Smooth muscle cell (in vitro differentiated cells): ENCODE data around the gene CAMK1D. TPM values are rescaled to one million over a fixed set of nuclear protein-coding genes. Genes with fewer than 3 reads are reported as not detected.

Experiments used
- DNase-seq: peaks from one replicate; lab custom pipeline; 2025; ENCODE audit not compliant: unreplicated experiment; lab: John Stamatoyannopoulos, UW
- H2AFZ ChIP-seq: fragments of 200-600 bp; sonication (generic); 2 replicates; pipeline ENCODE4 v1.6.0; 2016; ENCODE audit warnings: antibody characterized with exemption, low read depth, mild to moderate bottlenecking
- H3F3A ChIP-seq: fragments of 200-600 bp; sonication (generic); 2 replicates; pipeline ENCODE4 v1.6.0; 2017; ENCODE audit warnings: antibody characterized with exemption, low read depth
- H3K27ac ChIP-seq: fragments of 200-600 bp; sonication (generic); 2 replicates; pipeline ENCODE4 v1.5.1; 2016; ENCODE audit warnings: low read depth, mild to moderate bottlenecking
- H3K27me3 ChIP-seq: fragments of 200-600 bp; sonication (generic); 2 replicates; pipeline ENCODE4 v1.6.1; 2016; ENCODE audit warnings: low read depth, mild to moderate bottlenecking
- H3K36me3 ChIP-seq: fragments of 200-600 bp; sonication (generic); 2 replicates; pipeline ENCODE4 v1.5.1; 2016; ENCODE audit warnings: low read depth
- H3K4me1 ChIP-seq: fragments of 200-600 bp; sonication (generic); 2 replicates; pipeline ENCODE4 v1.5.1; 2016; ENCODE audit warnings: low read depth
- H3K4me2 ChIP-seq: fragments of 200-600 bp; sonication (generic); 2 replicates; pipeline ENCODE4 v1.6.0; 2016; ENCODE audit warnings: mild to moderate bottlenecking
- H3K4me3 ChIP-seq: fragments of 200-600 bp; sonication (generic); 2 replicates; pipeline ENCODE4 v1.5.1; 2016; ENCODE audit warnings: mild to moderate bottlenecking
- H3K79me2 ChIP-seq: fragments of 200-600 bp; sonication (generic); 2 replicates; pipeline ENCODE4 v1.6.0; 2016; ENCODE audit warnings: low read depth, mild to moderate bottlenecking
- H3K9ac ChIP-seq: fragments of 200-600 bp; sonication (generic); 2 replicates; pipeline ENCODE4 v1.6.0; 2016; ENCODE audit warnings: low read depth
- H3K9me3 ChIP-seq: fragments of 200-600 bp; sonication (generic); replicated peaks from 2 replicates; pipeline ENCODE4 v1.5.1; 2016; ENCODE audit warnings: low read depth
- H4K20me1 ChIP-seq: fragments of 200-600 bp; sonication (generic); 2 replicates; pipeline ENCODE4 v1.6.0; 2016; ENCODE audit warnings: low read depth
- whole genome bisulfite sequencing: methylation state at CpG from one replicate; pipeline ENCODE4 v1.1.7; 2016; ENCODE audit warnings: low lambda C conversion rate; 5-methylcytosine and 5-hydroxymethylcytosine counted together
- polyA plus RNA-seq: library from polyadenylated mRNA; unstranded; fragments of >200 nt; fragmentation: Nextera tagmentation; extraction: Ambion mirVana; gene quantifications from 2 replicates; pipeline ENCODE4 v1.2.1, GENCODE V29; 2016
- total RNA-seq: library from RNA; depleted of rRNA; stranded (reverse); fragments of >200 nt; gene quantifications from 2 replicates; pipeline ENCODE4 v1.2.3, GENCODE V29; 2014
- TF ChIP-seq, protein P1 (sequence below): fragments of 200-600 bp; sonication (generic); IDR thresholded peaks from 2 replicates; pipeline ENCODE4 v1.5.1; 2017; ENCODE audit warnings: borderline replicate concordance, mild to moderate bottlenecking, antibody characterized with exemption; ENCODE audit not compliant: insufficient read depth, poor library complexity, severe bottlenecking

CAMK1D gene
- total and polyA plus RNA-seq, 2 experiments from 2014 or later = 1.6 to 2.3 TPM

GRCh38 chr10:12405342-12406320 is 56.3 kb downstream of the CAMK1D start:
- Histone ChIP-seq H3K4me2 (peak overlapping the region; percentile 68), H3K79me2 (no peaks in the 10 kb centered on the region), H3K9ac (peak overlapping the region; percentile 43), H3K4me3 (peak overlapping the region; percentile 25), H3K27ac (peak overlapping the region; percentile 78), H3F3A (peaks cover 3% of the 10 kb centered on the region), H3K9me3 (no peaks in the 10 kb centered on the region), H3K27me3 (no peaks in the 10 kb centered on the region), H4K20me1 (no peaks in the 10 kb centered on the region), H2AFZ (no peak overlapping the region), H3K36me3 (no peaks in the 10 kb centered on the region), H3K4me1 (no peaks in the 10 kb centered on the region)
- WGBS = 48% methylated on average over 24 of the region's 24 CpGs
- no peak for DNase-seq
- TF ChIP-seq, protein P1, sequence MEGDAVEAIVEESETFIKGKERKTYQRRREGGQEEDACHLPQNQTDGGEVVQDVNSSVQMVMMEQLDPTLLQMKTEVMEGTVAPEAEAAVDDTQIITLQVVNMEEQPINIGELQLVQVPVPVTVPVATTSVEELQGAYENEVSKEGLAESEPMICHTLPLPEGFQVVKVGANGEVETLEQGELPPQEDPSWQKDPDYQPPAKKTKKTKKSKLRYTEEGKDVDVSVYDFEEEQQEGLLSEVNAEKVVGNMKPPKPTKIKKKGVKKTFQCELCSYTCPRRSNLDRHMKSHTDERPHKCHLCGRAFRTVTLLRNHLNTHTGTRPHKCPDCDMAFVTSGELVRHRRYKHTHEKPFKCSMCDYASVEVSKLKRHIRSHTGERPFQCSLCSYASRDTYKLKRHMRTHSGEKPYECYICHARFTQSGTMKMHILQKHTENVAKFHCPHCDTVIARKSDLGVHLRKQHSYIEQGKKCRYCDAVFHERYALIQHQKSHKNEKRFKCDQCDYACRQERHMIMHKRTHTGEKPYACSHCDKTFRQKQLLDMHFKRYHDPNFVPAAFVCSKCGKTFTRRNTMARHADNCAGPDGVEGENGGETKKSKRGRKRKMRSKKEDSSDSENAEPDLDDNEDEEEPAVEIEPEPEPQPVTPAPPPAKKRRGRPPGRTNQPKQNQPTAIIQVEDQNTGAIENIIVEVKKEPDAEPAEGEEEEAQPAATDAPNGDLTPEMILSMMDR = no peak

DNA sequence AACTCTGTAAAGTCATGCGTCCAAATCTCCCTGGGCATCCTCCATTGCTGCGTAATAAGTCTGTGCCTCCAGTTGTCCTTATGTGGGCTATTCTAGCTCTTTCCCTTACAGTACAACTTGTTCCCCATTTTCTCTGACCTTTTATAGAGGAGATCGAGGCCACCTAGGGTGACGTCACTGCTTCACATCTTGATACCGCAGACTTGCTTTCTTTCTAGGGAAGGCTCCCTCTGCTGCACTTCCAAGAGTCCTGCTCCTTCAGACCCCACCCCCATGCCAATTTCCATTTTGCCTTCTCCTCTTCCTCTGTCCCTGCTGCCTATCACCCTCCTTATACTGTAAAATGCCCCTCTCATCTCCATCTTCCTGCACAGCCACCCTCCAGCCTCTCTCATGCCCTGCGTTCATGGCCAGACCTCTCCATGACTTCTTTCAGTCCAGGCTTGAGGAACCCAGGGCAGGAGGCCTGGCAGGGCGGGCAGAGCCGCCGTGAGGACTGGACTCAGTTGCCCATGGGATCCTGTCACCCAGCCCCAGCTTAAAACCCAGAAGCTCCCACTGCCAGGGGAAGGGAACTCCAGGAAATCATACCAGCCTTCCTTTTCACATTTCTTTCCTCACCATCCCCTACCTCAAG is 57.5 kb downstream of the CAMK1D start:
- no peaks in the 10 kb centered on the region for H3K9me3 ChIP-seq
- H3K36me3 ChIP-seq = no peaks in the 10 kb centered on the region
- H3F3A ChIP-seq = peaks cover 3% of the 10 kb centered on the region
- H3K4me3 ChIP-seq = no peak overlapping the region
- H3K4me1 ChIP-seq = no peaks in the 10 kb centered on the region
- no peaks in the 10 kb centered on the region for H3K27me3 ChIP-seq
- WGBS = 84% methylated on average over 9 of the region's 9 CpGs
- H2AFZ ChIP-seq = no peak overlapping the region
- TF ChIP-seq, protein P1 = no peak
- H3K9ac ChIP-seq = no peak overlapping the region
- H3K4me2 ChIP-seq = no peak overlapping the region
- no peaks in the 10 kb centered on the region for H4K20me1 ChIP-seq
- H3K79me2 ChIP-seq = no peaks in the 10 kb centered on the region
- no peak overlapping the region for H3K27ac ChIP-seq
- no peak for DNase-seq

DNA sequence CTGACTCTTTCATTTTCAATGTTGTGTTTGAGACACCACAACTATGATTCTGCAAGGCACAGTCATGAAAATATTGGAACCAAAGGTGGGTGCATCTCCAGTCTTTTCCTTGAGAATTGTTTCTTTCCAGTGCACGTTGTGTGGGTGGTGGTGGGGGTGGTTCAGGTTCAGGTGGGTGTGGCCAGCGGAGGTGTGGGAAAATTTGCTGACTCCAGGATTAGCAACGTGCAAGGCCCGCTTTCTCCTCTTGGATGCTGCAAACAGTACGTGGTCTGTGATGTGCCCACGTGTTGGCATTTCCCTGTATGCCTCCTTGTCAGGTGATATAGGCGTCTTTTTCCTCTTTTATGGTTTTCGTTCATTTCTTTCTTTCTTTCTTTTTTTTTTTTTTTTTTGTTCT is 59.1 kb downstream of the CAMK1D start:
- no peaks in the 10 kb centered on the region for H3K9me3 ChIP-seq
- H3F3A ChIP-seq = peaks cover 3% of the 10 kb centered on the region
- no peaks in the 10 kb centered on the region for H3K27me3 ChIP-seq
- no peaks in the 10 kb centered on the region for H3K4me1 ChIP-seq
- no peaks in the 10 kb centered on the region for H3K79me2 ChIP-seq
- WGBS = 91% methylated on average over 8 of the region's 8 CpGs
- H2AFZ ChIP-seq = no peak overlapping the region
- no peaks in the 10 kb centered on the region for H4K20me1 ChIP-seq
- no peak overlapping the region for H3K9ac ChIP-seq
- no peak overlapping the region for H3K4me3 ChIP-seq
- H3K36me3 ChIP-seq = no peaks in the 10 kb centered on the region
- no peak overlapping the region for H3K27ac ChIP-seq
- no peak overlapping the region for H3K4me2 ChIP-seq
- DNase-seq = no peak
- TF ChIP-seq, protein P1 = no peak
